Measurements from ENCODE around the gene SMAGP. TPM values are rescaled to one million over a fixed set of nuclear protein-coding genes. Genes with fewer than 3 reads are reported as not detected.

The SMAGP gene
- total and polyA plus RNA-seq, 2 of the 4 experiments (the other 2 are of a cell fraction) = 12.2 to 42.7 TPM

GRCh38 chr12:51238510-51239334 lies 31.5 kb downstream of the SMAGP start, which contains the start of gene DAZAP2:
DAZAP2 (plus strand) TSS chr12:51238826; CDS start chr12:51238908, 82 bp downstream.
- H3K4ac ChIP-seq (ENCODE audit: low read depth, low read length) = peak within 1 kb of the TSS; percentile 99
- H4K5ac ChIP-seq (ENCODE audit: low read depth, low read length) = peak within 1 kb of the TSS; percentile 95
- H4K8ac ChIP-seq (ENCODE audit: low read depth in 2 of 2, low read length in 2 of 2) = peak within 1 kb of the TSS; percentile 97
- peak within 1 kb of the TSS; percentile 83 for H3K4me3 ChIP-seq (ENCODE audit: insufficient read depth, low read depth, low read length)
- peak within 1 kb of the TSS; percentile 60; the same call in 1 of the 2 replicates for H2BK120ac ChIP-seq (ENCODE audit: low read depth, low read length)
- peaks cover 21 to 49% of the 10 kb centered on the region in 2 experiments for H3K79me1 ChIP-seq (ENCODE audit: low read depth in 1 of 2, low read length in 2 of 2)
- dilution Hi-C loops (cut with HindIII; ENCODE audit: low sequenced_read_pairs, unreplicated experiment) (no loop called here), intact Hi-C loops (cut with micrococcal nuclease) (loop anchor here (2.0 to 5.0 kb wide), 2 partner anchors 66 to 156 kb away; partner anchors contain the start of genes CSRNP2 and TFCP2), in situ Hi-C loops (cut with MboI; ENCODE audit: low sequenced_read_pairs) (no loop called here)
- peak within 1 kb of the TSS; percentile 96 for H3K27ac ChIP-seq (ENCODE audit: insufficient read depth, low read length)
- no TSS peak for BruUV-seq (replicated peaks)
- H3K9me1 ChIP-seq (ENCODE audit: insufficient read depth, low read length) = peaks cover 16% of the 10 kb centered on the region
- H3K14ac ChIP-seq (replicated peaks; ENCODE audit: low read depth, low read length) = peak within 1 kb of the TSS; percentile 97
- peak within 1 kb of the TSS; percentile 98 for H2AK9ac ChIP-seq (replicated peaks; ENCODE audit: low read depth, low read length, poor library complexity)
- peak within 1 kb of the TSS; percentile 99 for H3K23ac ChIP-seq (ENCODE audit: low read depth, low read length)
- H3K4me2 ChIP-seq (ENCODE audit: low read depth, low read length) = peak within 1 kb of the TSS; percentile 100
- H3K9me3 ChIP-seq (ENCODE audit: control insufficient read depth, insufficient read depth, low read length) = no peaks in the 10 kb centered on the region
- H3K36me3 ChIP-seq (ENCODE audit: control insufficient read depth, insufficient read depth, low read length) = peaks cover 22% of the 10 kb centered on the region
- H2BK15ac ChIP-seq (ENCODE audit: low read depth, low read length) = no peak within 1 kb of the TSS; the same call in 2 of the 3 replicates
- no peaks in the 10 kb centered on the region for H3K27me3 ChIP-seq (ENCODE audit: control insufficient read depth, insufficient read depth, low read length)
- H3K4me1 ChIP-seq (ENCODE audit: control insufficient read depth, insufficient read depth, low read length) = peaks cover 8% of the 10 kb centered on the region
- H4K20me1 ChIP-seq (ENCODE audit: insufficient read depth, low read length) = peaks cover 9% of the 10 kb centered on the region; the same call in 1 of the 2 replicates
- DNase-seq (peak; percentile 94), ATAC-seq (ENCODE audit: low read depth) (peak; percentile 96)
- H3K56ac ChIP-seq (ENCODE audit: extremely low read depth, insufficient read depth, low read length) = peak within 1 kb of the TSS; percentile 97
- 0% methylated on average over 32 of the region's 70 CpGs; no CpG with 5 or more reads in 1 of the 2 experiments for WGBS, 2 experiments (ENCODE audit: extremely low coverage in 2 of 2, insufficient read length in 1 of 2)
- no peak within 1 kb of the TSS; the same call in 1 of the 2 replicates for H2BK20ac ChIP-seq (ENCODE audit: low read depth, low read length)
- POLR2A ChIA-PET (ENCODE audit: unreplicated experiment) = interaction anchor here (0.9 to 1.3 kb wide), 4 partner anchors 14 to 156 kb away, joined by 3 to 5 read pairs (median 4); partner anchors contain the start of genes CSRNP2 and POU6F1
- peak within 1 kb of the TSS; percentile 97 for H2BK5ac ChIP-seq (ENCODE audit: low read depth, low read length, poor library complexity, severe bottlenecking)
- H4K91ac ChIP-seq (ENCODE audit: insufficient read depth, low read depth, low read length) = peak within 1 kb of the TSS; percentile 99
- TF ChIP-seq MXI1 (IDR thresholded peaks at IDR 0.05; ENCODE audit: borderline replicate concordance, low read depth, low read length) = 0 out of 2 replicates have a peak, but pooled peaks have one; percentile 12
- no peak for TF ChIP-seq RAD21 (IDR thresholded peaks at IDR 0.05; ENCODE audit: low read length)
- peak; percentile 96 for TF ChIP-seq USF2 (IDR thresholded peaks at IDR 0.05; ENCODE audit: low read depth, low read length)
- peak; percentile 84; the same call in 1 of the 2 replicates for TF ChIP-seq FOS (IDR thresholded peaks at IDR 0.05; ENCODE audit: low read depth, low read length)
- TF ChIP-seq BHLHE40 (IDR thresholded peaks at IDR 0.05; ENCODE audit: low read depth, low read length) = no peak
- no peak for TF ChIP-seq RCOR1 (IDR thresholded peaks at IDR 0.05; ENCODE audit: insufficient replicate concordance, low read length)
- 0 out of 2 replicates have a peak, but pooled peaks have one; percentile 2 for TF ChIP-seq SMC3 (IDR thresholded peaks at IDR 0.05; ENCODE audit: low read depth, low read length)
- peak; percentile 95 for TF ChIP-seq POLR2A (IDR thresholded peaks at IDR 0.05; ENCODE audit: low read depth, low read length)
- TF ChIP-seq MAZ (IDR thresholded peaks at IDR 0.05; ENCODE audit: borderline replicate concordance, low read depth, low read length) = peak; percentile 92
- peak within 1 kb of the TSS; percentile 98 for H2AK5ac ChIP-seq (ENCODE audit: low read depth, low read length)
- peak within 1 kb of the TSS; percentile 96 for H2AFZ ChIP-seq (replicated peaks; ENCODE audit: low read length, poor library complexity)
- CTCF ChIA-PET = interaction anchor here (0.8 kb wide), 2 partner anchors 14 to 103 kb away, joined by 3 read pairs; no protein-coding TSS in a partner anchor
- peak within 1 kb of the TSS; percentile 99 for H3K9ac ChIP-seq (ENCODE audit: low read depth, low read length)
- H3K18ac ChIP-seq (ENCODE audit: low read depth, low read length) = peak within 1 kb of the TSS; percentile 83

Data from IMR-90 (cell line).